GM18507 (cell line): ENCODE measurements around the gene SYT7.
"Not testable (repeated sequence)": the region's sequence is repeated elsewhere in the genome, so short reads cannot be mapped to it uniquely, and the experiment has no call there.

Experiments
- DNase-seq: peaks from one replicate; pipeline ENCODE4 v3.0.0; 2011; ENCODE audit warnings: low read depth; ENCODE audit not compliant: insufficient read length; ENCODE audit errors: extremely low spot score
- FAIRE-seq: peaks from 2 replicates; lab custom pipeline; 2011; peaks lifted over from hg19 to GRCh38; lab: Jason Lieb, UNC

SYT7 gene

DNA sequence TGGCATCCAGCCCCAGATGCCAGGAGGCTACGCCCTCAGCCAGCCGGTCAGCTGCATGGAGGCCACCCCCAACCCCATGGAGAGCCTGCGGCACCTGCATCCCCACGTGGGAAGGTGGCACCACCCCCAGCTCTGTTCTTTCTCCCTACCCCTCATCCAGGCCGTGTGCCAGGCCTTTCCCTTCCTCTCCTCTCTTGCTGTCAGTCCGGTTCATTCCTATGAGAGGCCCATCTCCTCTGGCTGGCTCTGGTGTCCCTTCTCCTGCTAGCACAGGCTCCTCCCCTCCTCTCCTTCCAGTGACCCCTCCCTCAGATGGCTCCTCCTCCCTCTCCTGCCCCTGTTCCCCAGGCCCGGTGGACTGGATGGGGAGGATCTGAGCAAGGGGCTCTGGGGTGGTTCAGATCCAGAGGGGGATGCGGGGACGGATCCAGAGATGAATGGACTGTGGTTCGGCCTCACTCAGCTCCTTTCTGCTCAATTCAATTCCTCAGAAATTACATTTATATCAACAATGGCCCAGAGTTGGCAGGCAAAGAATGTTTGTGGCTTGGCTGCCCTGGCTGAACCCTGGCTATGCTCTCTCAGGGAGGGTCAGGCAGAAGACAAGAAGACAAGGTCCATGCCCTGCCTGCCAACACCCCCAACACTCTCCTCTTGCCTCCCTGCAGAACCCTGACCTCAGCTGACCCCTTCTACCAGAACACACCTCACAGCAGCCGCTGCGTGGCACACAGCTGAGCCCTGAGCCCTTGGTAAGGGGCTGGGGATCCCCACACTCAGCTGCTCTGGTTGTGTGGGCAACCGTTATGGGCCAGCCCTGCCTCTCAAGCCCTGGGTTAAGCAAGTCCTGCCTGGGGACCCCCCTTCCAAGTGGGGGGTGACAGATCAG lies 90.8 kb downstream of the SYT7 start:
- DNase-seq (no peak), FAIRE-seq (no peak)

DNA sequence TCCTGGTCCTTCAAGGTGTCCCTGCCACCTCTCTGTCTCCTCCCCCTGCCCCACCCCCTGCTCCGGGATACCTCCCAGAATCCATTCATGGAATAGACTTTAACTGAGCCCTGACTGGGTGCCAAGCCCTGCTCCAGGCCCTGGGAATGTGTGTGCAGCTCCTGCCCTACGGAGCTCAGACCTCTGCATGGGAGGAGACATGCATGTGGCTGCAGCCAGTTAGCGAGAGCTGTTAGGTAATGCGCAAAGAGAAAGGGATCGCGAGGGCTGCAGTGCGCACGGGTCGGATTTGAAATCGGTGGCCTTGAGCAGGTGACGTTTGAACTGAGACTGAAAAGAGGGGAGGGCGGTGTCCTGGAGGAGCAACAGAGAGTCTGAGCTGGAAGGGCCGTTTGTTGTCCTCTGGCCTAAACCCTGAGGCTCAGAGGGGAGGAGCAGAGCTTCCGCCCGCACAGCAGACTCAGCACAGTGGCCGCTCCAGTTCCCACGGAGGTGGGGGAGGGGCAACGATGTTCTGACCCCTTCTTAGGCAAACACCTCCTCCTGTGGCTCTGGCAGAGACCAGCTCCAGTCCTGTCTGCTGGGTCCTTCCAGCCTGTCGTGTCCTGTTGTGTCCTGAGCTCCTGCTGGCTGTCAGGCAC lies 92.1 kb downstream of the SYT7 start:
- FAIRE-seq, result no peak
- DNase-seq, result no peak

DNA sequence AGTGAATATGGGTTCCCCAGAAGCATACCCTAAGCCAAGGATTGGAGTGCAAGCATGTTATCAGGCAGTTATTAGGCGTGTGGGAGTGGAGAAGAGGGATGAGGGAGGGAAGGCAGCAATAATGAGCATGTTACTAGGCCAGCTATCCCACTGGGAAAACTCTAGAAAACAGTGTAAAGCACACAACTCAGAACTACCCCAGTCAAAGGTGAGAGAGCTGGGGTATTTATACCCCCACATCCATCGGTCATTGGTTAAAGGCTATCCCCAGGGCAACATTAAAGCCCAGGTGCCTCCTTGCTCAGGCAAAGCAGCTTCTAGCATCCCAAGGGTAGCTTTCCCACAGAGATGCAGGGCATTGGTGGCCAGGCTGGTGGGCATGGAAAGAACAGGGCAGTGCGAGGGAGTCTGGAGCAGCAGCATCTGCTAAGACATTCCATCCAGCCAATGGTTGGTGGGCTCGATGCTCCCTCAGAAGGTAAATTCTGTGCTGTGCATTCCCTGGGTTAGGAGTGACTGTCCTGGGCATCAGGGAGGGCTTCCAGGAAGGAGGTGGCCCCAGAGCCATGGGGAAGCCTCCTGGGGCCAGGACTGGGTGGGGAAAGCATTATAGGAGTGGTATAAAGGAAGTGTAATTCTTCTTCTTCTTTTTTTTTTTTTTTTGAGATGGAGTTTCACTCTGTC lies 93.4 kb downstream of the SYT7 start:
- no peak for DNase-seq
- FAIRE-seq, result no peak

DNA sequence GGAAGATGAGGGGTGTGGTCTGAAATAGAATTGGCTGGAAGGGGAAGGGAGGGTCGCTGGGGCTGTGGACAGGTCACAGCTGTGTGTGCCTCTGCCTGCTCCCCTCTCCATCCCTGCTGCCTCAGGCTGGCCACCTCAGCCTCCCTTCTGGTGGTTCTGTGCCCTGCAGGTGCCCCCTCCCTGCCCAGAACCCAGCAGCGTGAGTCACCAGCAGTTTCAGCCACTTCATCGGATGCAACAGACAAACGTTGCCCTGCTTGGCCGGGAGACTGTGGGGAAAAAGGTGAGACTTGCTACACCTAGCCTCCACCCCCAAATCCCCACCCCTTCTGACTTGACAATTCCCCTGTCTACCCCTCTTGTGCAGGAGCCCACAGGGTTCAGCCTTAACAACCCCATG lies 94.1 kb downstream of the SYT7 start:
- FAIRE-seq (no peak), DNase-seq (no peak)

DNA sequence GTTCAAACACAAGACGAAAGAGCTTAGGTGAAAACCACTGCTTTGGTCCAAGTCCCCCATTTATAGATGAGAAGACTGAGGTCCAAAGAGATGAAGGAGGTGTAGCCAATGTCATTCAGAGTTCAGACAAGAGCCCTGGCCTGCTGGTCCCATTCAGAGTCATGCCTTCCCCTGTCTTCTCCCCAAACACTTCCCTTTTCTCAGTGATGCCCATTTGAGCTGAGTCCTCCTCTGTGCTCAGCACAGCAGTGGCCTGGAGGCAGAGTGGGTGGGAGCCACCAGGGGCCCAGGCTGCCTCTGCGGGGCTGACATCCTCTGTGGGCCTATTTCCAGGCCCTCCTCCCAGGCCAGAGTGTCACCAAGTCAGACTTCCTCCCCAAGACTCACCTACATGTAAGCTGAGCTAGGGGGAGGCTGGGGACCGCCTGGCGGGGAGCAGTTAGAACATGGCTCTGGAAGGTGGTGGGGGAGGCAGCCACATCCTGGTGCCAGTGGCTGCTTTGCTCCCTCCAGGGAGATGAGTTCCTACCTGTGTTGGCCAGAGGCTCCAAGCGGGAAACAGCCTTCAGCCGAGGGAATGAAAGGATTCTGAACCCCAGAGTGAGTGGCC lies 94.8 kb downstream of the SYT7 start:
- DNase-seq, result no peak
- no peak for FAIRE-seq

DNA sequence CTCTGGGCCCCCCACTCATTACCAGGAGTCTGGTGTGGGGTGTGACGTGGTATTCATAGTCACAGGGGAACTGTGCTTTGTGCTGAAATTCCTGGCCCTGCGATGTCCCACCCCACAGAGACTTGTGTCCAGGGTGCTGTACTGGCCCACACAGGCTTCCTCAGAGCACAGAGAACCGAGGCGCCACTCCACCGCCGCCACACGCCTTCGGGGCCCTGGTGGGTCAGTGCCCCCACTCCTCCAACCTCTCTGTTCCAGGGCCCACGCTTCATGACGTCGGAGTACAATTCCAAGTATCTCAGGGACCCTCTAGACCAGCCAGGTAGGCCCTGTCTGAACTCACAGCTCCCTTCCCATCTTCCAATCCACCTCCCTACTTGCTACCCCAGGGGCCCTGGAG lies 95.8 kb downstream of the SYT7 start:
- DNase-seq (no peak), FAIRE-seq (no peak)

DNA sequence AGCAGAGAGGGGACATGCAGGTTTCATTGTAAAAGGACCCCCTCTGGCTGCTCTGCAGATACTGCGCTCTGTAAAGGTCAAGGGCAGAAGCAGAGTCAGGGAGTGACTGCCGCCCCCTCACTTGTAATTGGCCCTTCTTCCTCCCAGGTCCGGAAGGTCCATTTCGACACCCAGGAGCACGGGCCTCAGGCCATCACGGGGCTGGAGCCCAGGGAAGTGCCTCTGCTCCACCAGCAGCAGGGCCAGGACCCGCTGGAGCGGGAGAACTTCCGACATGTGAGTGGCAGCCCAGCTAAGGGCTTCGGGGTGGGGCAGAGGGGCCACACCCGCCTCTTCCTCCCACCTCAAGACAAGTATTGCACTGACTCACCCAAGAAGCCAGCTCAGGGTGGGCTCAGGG lies 96.3 kb downstream of the SYT7 start:
- no peak for FAIRE-seq

DNA sequence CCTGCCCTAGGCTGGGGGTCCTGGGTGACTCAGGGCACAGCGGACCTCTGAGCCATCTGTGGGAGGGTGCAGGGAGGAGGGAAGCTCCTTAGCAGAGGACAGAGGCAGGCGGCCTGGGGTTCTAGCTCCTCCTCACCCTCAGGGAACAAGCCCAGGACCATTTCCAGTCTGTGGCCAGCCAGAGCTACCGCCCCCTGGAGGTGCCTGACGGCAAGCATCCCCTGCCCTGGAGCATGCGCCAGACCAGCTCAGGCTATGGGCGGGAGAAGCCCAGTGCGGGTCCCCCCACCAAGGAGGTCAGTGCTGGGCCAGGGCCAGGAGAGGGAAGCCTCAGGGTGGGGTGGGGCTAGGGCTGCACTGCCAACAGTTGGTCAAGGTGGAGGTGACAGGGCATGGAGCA lies 98.4 kb downstream of the SYT7 start:
- FAIRE-seq, result no peak
- peak; percentile 26 for DNase-seq

More for the DNA sequence above, 96.3 kb downstream of the SYT7 start:
- no peak for DNase-seq

DNA sequence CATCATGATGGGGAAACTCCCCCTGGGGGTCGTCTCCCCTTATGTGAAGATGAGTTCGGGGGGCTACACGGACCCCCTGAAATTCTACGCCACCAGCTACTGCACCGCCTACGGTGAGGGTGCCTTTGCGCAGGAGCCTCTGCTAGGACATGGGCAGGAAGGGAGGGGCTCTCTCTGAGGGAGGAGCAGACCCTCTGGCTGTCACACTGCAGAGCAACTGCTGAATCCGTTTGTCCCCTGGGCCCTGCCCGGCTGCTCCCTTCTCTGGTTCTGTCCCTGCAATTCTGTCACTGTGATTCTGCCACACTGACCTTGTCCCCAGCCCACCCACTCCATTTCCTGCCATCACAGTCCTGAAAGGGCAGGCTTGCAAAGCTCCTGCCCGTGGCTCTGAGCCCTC lies 99.1 kb downstream of the SYT7 start:
- FAIRE-seq (no peak), DNase-seq (no peak)

DNA sequence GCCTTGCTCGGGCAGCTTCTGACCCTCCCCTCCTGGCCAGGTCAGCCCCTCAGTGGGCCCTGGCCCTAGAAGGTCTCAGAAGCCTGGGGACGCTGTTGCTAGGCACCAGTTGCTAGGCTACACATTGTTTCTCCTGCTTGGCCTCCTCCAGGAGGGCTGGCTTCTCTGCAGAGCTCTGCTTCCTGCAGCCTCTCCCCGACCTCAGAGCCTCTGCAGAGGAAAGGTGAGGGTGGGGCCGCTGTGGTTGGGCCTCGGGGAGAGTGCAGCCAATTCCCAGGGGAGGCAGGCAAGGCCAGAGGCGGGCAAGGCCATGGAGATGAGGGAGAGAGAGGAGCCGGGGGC lies 99.9 kb downstream of the SYT7 start:
- DNase-seq (no peak), FAIRE-seq (no peak)

DNA sequence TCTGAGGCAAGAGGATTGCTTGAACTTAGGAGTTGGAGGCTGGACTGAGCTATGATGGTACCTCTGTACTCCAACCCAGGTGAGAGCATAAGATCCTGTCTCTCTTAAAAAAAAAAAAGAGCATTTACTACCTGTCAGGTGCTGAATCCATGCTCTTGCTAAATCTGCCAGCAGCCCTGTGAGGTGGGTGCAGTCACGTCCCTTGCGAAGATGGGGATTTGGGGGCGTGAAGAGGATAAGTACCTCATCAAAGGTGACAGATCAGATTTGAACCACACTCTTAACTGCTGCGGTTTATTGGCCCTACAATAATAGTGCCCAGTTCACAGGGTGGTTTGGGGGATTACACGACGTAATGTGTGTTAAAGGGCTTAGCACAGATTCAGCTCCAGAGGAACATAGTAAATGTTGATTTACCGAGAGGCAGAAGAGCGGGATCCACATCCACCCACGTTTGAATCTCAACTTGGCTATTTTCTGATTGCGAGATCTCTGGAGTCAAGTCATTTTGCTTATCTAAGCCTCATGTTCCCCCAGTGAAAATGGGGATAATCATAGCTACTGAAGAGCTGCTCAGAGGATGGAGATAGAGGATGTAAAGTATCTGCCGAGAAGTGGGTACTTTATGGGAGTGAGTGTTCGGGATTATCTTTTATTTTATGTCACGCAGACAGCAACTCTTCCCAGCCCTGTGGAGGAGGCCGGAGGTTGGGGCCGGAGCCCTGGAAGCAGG lies 100.4 kb downstream of the SYT7 start:
- DNase-seq, result no peak
- no peak for FAIRE-seq

DNA sequence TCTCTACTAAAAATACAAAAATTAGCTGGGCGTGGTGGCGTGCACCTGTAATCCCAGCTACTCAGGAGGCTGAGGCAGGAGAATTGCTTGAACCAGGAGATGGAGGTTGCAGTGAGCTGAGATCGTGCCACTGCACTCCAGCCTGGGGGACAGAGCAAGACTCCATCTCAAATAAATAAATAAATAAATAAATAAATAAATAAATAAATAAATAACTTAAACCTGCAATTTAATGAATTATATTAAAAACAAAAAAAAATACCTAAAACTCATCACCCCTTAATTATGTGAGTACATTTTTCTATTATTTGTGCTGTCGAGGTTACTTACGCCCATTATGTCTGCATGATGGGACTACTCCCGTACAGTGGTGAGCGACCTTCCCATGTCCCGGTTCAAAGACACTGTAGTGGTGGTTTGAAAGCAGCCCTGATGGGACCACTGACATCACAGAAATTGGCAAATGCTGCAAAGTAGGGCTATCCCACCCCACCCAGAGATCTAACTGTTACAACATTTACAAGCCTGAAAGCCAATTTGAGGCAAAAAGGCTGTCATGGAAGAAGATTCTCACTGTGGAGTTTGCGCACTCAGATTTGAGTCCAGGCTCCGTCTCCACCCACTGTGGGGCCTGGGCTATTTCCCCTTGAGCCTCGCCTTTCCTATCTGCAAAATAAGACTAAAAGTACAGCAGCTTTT lies 101.4 kb downstream of the SYT7 start:
- not testable (repeated sequence) for FAIRE-seq, DNase-seq

DNA sequence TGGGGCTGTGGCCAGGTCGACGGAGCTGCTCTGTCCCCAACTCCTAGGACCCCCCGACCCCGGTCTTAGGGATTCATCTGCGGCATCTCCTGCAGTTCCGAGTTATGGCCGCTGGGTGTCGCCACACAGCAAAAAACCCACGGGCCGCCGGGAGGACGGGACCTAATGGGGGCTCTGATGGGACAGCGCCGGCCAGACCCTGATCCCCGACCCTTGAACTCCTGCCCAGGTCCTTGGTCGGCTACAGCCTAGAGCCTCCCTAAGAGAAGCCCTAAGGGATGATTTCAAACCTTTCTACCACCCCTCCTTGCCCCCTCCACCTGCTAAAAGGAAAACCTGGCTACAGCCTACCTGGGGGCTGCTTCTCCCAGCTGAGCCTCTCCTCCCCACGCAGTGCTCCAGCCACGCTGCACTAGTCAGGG lies 103.1 kb downstream of the SYT7 start:
- FAIRE-seq (peak; percentile 50), DNase-seq (peak; percentile 47)

DNA sequence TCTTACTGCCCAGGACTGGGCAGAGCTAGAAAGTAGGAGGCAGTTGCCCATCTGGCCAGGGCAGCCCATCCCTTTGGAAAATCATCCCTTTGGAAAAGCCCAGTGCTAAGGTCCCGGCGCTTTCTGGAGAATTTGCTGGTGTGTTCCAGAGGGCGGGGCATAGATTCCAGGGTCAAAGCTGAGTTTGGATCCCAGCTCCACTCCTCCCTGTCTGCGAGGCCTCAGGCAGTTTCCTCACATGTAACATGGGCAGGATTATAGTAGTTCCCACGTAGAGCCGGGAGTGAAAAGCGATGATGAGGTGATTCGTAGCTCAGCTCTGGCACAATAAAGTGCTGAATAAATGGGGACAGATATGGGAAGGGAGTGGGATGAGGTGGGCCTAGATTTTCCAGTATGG lies 103.8 kb downstream of the SYT7 start:
- no peak for DNase-seq
- no peak for FAIRE-seq

DNA sequence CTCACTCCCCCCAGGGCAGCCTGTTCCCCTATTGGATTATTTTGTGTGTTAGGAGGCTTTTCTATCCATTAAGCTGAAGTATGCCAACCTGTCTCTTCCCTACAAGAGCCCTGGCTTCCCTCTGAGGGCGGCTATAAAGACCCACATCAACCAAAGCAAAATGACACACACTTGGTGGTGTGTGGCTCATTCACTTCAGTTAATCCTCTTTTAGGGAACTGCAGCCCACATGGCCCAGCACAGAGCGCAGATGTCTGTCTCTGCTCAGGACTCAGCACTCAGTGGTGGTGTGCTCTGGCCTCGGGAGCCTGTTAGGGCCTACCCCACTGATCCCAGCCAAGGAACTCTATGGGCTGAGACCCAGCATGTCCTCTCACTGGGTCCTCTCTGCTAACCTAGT lies 104.5 kb downstream of the SYT7 start:
- DNase-seq, result no peak
- no peak for FAIRE-seq

DNA sequence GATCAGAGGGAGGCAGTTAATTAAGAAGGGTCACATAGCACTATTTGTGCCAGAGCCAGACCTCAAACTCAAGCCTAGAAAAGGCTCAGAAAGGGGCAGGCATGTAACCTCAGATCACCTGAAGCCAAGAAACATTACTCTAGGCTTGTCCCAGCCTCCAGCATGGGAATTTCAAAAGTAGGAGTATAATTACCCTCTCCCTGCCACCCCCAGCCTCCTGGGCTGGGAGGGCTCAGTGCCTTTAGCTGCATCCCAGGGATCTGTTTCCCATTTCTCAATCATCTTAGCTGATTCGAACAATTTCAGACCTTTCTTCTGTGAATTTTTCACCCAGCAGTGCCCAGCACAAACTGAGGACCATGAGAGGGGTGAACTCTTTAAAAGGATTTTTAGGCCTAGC lies 105.4 kb downstream of the SYT7 start:
- DNase-seq, result no peak
- no peak for FAIRE-seq

DNA sequence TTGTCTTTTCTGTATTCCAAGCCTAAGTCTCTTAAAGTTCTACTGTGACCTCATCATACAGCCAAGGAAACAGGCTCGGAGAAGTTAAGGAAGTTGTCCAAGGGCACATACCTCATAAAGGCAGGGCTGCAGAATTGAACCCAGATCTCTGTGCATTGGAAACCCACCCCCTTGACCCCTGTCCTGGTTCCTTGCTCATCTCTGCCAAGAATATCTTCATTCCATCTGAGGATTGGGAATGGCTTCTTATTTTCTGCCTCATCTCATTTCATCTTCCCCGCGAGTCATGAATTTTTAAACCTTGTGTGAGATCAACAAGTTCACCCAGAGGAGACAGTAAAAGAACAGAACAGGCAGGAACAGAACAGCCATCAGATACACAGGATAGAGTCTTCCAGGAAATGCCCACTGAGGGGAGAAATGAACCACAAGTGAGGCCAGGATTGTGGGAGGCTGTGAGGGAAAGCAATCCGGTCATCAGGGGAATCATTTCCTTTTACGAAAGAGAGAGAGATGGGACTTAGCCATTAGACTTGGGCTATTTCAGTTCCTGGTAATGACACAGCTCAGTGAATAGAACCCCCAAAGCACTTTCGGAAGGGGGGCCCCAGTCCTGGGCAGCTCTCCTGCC lies 106.7 kb downstream of the SYT7 start:
- no peak for FAIRE-seq
- no peak for DNase-seq

DNA sequence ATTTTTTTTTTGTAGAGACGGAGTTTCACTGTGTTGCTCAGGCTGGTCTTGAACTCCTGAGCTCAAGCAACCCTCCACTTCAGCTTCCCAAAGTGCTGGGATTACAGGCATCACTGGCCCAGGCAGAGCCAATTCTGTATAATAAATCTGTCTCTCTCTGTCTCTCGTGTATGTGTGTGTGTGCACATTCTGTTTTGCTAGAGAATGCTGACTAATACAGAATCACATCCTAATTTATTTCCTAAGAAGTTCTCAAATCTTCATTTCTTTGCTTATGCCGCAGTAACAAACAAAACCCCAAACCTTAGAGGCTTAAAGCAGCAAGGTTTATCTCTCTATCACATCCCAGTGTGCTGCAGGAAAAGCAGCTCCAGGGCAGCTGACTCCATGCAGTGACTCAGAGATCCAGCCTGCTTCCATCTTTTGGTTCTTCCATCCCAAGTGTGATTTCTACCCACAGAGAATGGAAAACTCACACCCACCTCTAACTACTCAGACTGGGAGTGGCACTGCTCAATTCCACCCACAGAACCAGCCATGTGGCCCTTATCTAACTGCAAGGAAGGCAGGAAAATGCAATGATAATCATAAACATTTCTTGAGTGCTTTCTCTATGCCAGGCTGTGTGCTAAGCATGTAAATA lies 107.4 kb downstream of the SYT7 start:
- FAIRE-seq (no peak), DNase-seq (no peak)
